Esophagus squamous epithelium (tissue), 4 donors: Measurements from ENCODE around the gene SHISA2.

Experiments used
- CTCF ChIP-seq, 6 experiments: fragments of 450-650 bp in 4 of 6; fragments of 200-600 bp in 2 of 6; sonication (generic) in 2 of 6; IDR thresholded peaks; one replicate each; pipeline ENCODE4 v1.5.1; 2016 to 2019; ENCODE audit warnings: antibody characterized with exemption in 6 of 6, mild to moderate bottlenecking in 4 of 6, moderate library complexity in 4 of 6
- POLR2A ChIP-seq, 4 donors: fragments of 450-650 bp; IDR thresholded peaks; one replicate each; pipeline ENCODE4 v1.6.1; 2017; ENCODE audit warnings: antibody characterized with exemption in 4 of 4, mild to moderate bottlenecking in 4 of 4, moderate library complexity in 3 of 4

DNA sequence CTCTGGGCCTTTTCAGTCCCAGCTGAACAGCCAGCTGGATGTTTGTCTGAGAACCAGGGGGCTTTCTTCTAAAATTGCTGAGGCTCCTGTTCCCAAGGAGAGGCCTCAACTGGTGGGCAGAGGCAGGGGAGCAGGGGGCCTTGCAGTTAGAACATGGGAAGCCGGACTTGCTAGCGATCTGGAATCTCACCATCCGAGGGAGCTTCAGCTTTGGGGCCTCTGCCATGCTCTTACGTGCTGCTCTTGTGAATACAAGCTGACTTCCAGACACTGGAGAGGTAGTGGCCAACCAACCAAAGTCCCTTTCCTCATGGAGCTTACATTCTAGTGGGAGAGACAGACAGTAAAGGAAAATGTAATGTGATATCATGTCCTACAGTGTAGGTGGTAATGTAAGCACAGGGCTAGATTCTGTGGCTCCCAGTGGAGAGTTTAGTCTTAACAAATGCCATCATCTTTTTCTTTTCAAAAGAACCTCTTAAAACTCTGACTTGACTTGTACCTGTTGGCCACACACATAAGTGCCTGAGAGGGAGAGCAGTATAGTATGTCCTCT, 22.2 kb downstream of the SHISA2 start:
- TF ChIP-seq CTCF (IDR thresholded peaks at IDR 0.05): no peak
- TF ChIP-seq POLR2A (IDR thresholded peaks at IDR 0.05): no peak
